HG03469 (cell line): ENCODE results near the gene NUBPL.
"Not testable (repeated sequence)": the region's sequence is repeated elsewhere in the genome, so short reads cannot be mapped to it uniquely, and the experiment has no call there.

ENCODE experiments used
- ATAC-seq: cut with Tn5 transposase; IDR thresholded peaks from one replicate; pipeline ENCODE4 v1.9.1; 2021; ENCODE audit warnings: mild to moderate bottlenecking, moderate library complexity, moderate number of reproducible peaks; ENCODE audit not compliant: unreplicated experiment

The NUBPL gene

DNA sequence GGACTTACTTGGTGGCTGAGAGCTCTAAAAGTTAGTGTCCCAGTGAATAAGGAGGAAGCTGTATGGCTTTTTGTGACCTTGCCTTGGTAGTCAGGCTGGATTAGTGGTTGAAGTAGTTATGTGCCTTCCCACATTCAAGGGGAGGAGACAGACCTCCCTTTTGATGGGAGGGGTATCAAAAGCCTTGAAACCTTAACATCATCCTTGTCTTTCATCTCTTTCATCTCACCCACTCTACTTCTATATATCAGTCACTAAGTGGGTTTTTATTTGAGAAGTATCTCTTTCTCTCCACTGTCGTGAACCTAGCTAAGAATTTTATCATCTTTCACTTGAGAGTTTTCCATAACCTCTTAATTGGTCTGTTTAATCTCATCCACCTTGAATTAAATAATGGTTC lies 15.7 kb downstream of the NUBPL start:
- no peak for ATAC-seq

DNA sequence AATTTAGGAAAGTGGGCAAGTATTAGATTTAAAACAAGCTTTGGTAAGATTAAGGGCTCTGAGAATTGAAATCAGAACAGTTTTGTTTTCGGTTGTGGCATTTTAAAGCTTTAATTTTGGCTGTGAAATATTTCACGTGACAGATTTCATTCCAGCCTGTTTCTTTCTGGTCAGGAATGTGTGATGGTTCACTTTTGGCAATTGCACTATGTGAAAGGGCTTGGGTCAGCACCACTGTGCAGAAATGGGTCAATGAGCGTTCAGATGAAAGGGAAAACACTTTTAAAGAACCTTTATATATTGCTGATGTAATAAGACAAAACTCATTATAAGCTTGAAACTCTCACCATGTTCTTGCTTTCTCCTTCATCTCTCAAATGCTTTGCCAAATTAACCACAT lies 17.1 kb downstream of the NUBPL start:
- no peak for ATAC-seq

DNA sequence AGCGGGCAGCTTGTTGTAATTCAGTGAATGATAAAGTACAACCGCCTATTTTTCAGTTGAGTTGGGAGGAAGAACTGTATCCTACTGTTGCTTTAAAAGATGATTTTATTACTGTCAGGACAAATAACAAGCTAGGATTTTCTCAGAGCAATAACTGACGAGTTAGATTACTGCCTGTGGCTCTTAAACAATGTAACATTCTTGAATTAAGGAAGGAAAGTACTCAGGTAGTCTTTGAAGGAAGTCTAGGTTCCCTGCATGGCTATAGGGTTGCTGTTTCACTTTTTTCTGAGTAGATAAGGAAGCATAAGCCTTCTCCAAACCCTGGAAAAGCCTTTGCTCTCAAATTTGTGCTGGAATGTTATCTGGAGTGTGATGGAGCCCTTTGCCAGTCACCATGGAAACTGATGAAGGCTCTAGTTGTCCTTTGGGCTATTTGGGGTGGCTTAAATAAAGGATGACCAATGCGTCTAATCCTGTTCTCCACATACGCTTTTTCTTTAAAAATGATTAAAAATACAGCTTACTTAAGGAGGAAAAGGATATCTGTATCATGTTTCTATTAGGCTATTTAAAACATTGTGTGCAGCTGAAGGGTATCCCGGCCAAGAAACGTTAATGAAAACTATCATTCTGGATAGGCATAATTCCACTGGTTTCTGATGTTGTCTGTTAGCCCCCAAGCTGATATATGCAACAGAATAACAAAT lies 17.7 kb downstream of the NUBPL start:
- no peak for ATAC-seq

DNA sequence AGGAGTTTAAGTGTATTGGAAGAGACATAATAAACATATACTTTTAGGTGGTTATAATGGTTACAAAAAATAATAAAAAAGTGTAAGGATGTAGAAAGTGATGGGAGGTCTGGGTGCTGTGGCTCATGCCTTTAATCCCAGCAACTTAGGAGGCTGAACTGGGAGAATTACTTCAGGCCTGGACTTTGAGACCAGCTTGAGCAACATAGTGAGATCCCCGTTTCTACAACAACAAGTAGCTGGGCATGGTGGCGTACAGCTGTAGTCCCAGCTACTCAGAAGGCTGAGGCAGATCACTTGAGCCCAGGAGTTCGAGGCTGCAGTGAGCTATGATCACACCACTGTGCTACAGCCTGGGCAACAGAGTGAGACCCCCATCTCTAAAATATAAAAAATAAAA lies 19.0 kb downstream of the NUBPL start:
- ATAC-seq, result no peak

DNA sequence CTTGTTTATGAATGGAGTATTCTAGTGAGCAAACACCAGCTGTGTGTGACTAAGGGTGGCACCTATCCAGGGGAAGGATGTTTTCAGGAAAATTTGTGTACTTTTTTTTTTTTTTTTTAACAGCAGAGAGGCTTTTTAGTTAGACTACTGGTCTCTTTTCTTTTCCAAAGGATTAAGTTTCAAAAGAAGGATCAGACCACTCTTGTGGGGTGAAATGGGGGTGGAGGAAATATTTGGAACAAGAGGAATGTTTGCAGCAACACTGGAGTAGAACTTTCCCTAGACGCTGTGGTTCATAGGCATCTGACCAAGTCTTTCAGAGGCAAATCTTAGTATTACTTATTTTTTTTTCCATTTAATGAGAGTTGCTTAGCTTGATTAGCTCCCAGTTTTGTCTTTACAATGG lies 21.1 kb downstream of the NUBPL start:
- no peak for ATAC-seq

DNA sequence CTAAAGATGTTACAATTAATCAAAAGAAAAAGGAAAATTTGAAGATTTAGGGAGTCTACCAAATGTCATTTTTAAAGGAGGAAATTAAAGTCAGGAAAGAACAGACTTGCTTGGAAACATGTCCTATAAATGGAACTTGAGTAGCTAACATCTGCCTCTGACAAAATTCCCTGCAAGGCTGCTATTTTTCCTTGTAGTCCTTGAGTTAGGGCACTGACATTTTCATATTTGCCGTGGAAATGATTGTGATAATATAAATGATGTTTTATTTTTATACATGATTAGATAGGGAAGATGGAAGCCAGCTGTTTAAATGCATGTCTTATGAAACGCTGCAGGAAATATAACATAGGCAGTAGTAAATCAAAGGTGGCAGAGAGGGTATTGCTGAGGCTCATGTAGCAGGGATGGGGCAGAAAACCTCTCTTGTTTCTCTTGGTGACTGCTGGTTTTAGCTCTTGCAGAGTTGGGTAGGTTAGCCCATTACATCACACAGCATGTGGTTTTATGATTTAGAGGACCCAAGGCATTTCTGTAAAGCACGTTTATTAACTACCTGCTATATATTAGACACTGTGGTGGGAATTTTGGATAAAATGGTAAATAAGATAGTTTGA lies 21.7 kb downstream of the NUBPL start:
- ATAC-seq, result no peak

DNA sequence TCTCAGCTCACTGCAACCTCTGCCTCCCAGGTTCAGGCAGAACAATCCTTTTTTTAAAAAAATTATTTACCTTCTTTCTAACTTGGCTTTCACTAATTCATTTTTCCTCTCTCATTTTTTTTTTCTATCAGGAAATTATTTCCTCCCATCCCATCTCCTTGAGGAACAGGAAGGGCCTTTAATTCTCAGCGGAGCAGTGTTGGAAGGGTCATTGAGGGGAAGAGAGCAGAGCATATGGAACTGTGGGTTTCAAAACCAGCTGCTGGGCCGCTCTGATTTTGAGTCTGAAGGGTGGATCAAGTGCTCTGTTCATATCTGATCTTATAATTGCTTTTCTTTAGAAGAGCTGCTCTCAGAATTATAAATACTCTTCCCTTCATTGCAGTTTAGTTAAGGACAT lies 29.0 kb downstream of the NUBPL start:
- no peak for ATAC-seq

DNA sequence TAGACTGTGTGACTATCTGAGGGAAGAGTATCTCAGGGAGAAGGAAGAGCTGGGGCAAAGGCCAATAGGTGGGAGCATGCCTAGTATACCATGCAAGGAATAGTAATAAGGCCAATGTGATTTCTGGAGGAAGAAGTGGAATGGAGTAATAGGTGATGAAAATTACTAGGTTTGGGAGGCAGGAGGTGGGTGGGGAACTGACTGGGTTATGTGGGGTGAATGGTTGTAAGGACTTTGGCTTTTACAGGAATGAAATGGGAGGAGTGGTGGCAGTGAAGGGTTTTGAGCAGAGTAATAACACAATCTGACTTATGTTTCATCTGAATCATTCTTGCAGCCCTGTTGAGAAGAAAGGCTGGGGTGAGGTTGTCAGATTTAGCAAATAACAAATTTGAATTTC lies 30.9 kb downstream of the NUBPL start:
- ATAC-seq, result no peak

DNA sequence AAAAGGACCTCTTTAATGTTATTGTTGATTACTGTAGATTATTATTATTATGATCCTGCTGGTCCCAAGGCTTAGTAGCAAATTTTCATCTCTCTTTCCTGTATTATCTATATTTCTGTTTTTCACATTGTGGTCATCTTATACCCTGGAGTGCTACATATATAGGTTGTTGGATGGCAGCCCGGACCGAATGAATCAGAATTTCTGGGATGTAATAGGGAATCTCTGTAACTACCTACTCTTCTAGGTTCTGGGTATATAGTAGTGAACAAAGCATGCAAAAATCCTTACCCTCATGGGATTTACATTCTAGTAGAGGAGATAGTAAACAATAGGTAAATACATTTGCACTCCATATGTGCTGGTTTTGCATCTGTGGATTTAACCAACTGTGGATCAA lies 31.4 kb downstream of the NUBPL start:
- no peak for ATAC-seq

DNA sequence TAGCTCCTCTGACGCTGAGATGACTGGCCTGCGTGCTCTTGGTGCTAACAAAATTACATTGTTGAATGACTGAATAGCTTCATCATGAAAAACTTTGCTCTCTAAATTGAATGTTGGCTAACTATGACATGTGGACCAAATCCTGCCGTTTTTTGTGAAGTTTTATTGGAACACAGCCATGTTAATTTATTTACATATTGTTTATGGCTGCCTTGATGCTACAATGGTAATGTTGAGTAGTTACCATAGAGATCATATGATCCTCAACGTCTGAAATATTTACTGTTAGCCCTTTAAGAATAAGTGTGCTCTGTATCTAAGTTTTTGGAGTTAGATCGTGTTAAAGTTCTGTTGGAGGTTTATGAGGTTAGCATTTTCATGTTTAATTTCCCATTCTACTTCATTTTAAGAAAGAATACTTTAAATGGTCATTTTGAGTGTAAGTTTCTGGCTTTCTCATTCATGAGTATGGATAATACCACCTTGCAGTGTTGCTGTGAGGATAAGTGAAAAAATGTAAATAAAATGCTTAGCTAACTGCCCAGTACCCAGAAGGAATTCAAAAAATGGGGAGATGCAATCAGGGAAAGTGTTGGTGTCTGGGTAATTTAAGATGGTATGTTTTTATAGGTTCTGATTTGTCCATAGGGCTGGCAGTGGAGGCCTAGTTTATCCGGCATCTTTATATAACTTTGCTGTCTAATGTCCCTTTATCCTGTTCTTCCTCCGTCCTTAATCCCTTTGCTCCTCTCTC lies 35.3 kb downstream of the NUBPL start:
- ATAC-seq, result no peak

DNA sequence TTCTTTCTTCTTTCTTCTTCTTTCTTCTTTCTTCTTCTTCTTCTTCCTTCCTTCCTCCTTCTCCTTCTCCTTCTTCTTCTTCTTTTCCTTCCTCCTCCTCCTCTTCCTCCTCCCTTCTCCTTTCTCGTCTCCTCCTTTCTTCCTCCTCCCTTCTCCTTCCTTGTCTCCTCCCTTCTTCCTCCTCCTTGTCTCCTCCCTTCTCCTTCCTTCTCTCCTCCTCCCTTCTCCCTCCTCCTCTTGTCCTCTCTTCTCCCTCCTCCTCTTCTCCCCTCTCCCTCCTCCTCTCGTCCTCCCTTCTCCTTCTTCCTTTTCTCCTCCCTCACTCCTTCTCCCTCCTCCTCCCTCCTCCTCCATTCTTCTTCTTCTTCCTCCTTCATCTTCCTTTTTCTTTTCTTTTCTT lies 44.5 kb downstream of the NUBPL start:
- ATAC-seq, result no peak

DNA sequence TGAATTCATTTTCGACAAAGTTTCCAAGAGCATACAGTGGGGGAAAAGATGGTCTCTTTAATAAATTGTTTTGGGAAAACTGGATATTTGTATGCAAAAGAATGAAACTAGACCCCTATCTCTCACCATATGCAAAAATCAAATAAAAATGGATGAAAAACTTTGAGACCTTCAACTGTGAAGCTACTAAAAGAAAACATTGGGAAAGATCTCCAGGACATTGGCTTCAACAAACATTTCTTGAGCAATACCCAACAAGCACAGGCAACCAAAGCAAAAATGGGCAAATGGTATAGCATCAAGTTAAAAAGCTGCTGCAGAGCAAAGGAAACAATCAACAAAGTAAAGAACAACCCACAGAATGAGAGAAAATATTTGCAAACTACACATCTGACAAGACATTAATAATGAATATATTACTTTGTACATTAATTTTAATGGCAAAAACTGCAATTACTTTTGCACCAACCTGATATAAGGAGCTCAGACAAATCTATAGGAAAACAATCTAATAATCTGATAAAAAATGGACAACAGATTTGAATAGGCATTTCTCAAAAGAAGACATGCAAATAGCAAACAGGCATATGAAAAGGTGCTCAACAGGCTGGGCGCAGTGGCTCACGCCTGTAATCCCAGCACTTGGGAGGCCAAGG lies 50.7 kb downstream of the NUBPL start:
- ATAC-seq, result no peak

DNA sequence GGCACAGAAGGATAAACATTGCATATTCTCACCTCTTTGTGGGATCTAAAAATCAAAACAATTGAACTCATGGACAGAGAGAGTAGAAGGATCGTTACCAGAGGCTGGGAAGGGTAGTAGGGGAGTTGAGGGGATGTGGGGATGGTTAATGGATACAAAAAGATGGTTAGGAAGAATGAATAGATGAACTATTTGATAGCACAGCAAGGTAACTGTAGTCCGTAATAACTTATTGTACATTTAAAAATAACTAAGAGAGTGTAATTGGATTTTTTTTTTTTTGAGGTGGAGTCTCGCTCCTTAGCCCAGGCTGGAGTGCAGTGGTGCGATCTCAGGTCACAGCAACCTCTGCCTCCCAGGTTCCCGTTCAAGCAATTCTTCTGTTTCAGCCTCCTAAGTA lies 52.0 kb downstream of the NUBPL start:
- no peak for ATAC-seq

DNA sequence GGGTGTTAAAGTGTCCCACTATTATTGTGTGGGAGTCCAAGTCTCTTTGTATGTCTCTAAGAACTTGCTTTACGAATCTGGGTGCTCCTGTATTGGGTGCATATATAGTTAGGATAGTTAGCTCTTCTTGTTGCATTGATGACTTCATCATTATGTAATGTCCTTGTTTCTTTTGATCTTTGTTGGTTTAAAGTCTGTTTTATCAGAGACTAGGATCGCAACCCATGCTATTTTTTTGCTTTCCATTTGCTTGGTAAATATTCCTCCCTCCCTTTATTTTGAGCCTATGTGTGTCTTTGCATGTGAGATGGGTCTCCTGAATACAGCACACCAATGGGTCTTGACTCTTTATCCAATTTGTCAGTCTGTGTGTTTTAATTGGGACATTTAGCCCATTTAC lies 57.7 kb downstream of the NUBPL start:
- not testable (repeated sequence) for ATAC-seq

DNA sequence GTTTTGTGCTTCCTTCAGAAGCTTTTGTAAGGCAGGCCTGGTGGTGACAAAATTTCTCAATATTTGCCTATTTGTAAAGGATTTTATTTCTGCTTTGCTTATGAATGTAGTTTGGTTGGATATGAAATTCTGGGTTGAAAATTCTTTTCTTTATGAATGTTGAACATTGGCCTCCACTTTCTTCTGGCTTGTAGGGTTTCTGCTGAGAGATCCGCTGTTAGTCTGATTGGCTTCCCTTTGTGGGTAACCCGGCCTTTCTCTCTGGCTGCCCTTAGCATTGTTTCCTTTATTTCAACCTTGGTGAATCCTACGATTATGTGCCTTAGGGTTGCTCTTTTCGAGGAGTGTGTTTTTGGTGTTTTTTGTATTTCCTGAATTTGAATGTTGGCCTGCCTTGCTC lies 58.2 kb downstream of the NUBPL start:
- ATAC-seq, result no peak

DNA sequence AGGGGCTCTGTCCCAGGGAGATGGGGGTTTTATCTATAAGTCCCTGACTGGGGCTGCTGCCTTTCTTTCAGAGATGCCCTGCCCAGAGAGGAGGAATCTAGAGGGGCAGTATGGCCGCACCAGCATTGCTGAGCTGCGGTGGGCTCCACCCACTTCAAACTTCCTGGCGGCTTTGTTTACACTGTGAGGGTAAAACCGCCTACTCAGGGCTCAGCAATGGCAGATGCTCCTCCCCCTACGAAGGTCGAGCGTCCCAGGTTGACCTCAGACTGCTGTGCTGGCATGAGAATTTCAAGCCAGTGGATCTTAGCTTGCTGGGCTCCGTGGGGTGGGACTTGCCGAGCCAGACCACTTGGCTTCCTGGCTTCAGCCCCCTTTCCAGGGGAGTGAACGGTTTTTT lies 59.7 kb downstream of the NUBPL start:
- not testable (repeated sequence) for ATAC-seq

DNA sequence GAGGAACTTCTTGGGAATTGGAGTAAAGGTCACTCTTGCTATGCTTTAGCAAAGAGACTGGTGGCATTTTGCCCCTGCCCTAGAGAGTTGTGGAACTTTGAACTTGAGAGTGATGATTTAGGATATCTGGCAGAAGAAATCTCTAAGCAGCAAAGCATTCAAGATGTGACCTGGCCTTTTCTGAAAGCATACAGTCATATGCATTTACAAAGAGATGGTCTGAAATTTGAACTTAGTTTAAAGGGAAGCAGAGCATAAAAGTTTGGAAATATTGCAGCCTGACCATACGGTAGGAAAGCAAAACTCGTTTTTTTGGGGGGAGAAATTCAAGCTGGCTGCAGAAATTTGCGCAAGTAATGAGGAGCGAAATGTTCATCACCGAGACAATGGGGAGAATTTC lies 60.9 kb downstream of the NUBPL start:
- no peak for ATAC-seq

DNA sequence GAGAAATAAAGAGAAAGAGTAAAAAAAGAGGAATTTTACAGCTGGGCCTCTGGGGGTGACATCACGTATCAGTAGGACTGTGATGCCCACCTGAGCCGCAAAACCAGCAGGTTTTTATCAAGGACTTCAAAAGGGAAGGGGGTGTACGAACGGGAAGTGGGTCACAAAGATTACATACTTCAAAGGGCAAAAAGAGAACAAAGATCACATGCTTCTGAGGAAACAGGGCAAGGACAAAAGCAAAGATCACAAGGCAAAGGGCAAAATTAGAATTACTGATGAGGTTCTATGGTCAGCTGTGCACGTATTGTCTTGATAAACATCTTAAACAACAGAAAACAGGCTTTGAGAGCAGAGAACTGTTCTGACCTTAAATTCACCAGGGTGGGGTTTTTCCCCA lies 91.7 kb downstream of the NUBPL start:
- not testable (repeated sequence) for ATAC-seq

DNA sequence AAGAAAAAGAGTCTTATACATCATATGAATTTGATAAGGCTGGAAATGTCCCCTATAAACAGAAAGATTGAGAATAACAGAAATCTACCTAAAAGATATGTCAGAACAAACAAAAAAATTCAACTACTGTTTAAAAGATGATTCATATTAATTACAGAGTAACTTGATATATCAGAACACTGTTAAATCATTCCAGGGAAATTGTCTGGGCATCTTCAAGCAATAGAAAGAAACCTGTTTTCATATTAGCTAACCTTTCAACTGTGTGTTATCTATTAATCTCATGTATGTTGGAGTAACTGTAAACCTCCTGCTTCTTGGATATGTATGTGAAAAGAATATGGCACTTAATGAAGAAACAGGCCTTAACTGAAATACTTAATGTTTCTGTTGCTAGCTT lies 96.7 kb downstream of the NUBPL start:
- no peak for ATAC-seq

DNA sequence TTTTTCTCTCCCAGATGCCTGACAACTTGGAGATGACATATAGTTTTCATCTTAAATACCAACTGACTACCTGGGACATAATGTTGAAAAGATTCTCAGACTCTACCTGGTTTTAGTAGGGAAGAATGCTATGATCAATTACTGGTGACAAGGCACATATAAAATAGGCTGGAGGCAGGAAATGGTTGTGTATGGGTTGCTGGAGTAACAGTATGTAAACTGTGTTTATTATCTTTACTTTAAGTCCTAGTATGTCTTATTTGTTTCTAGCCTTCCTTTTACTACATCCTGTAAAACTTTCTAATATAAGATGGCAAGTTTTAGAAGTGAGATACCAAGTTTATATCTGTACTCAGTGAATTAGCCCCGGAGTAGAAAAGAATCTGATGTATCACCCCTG lies 98.1 kb downstream of the NUBPL start:
- no peak for ATAC-seq

DNA sequence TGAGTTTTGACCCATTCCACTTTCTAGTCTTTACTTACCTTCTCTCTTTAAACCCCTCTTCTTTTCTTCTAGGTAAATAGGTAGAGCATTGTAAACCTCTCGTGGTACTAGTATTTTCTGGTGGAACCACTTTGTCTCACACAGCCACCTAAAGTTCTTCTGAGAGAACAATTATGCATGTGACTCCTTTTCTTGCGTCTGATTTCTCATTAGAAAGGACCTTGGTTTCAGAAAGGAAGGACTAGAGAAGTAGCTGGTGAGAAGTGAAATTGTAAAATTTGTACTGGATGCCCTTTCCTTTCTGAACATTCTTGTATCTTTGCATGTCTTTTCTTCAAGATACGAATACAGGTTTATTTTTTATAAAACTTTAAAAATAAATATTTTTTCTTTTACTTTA lies 99.0 kb downstream of the NUBPL start:
- ATAC-seq, result peak; percentile 60

DNA sequence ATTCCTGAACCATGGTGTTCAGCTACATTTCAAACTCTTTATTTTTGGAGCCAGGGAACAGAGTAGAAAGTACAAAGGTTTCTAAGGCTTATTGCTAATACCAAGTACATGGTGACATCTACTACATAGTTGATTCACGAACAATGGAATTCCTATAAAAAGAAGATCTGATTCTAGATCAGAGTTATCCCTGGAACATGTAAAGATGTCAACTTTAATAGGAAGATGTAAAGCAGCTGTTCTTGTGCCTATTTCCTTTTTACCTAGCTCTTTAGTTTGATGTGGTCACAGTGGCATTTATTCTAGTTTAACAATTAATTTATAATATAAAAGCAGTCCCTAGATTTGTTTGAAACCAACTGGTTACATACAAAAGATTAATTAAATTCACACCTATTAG lies 99.5 kb downstream of the NUBPL start:
- ATAC-seq, result no peak
